HK-2 (cell line): ENCODE measurements around the gene CYP24A1.

ENCODE experiments used
- DNase-seq: peaks from one replicate; pipeline ENCODE4 v3.0.0-alpha.2; 2018; ENCODE audit not compliant: unreplicated experiment

CYP24A1 gene

GRCh38 chr20:54112221-54112884, 61.4 kb downstream of the CYP24A1 start:
- no peak for DNase-seq

- DNase-seq = no peak
Observed at GRCh38 chr20:54111460-54111859, 62.3 kb downstream of the CYP24A1 start.

GRCh38 chr20:54110457-54110856, 63.3 kb downstream of the CYP24A1 start:
- DNase-seq = no peak

GRCh38 chr20:54110041-54110440, 63.7 kb downstream of the CYP24A1 start:
- DNase-seq = no peak

- DNase-seq = no peak
Observed at GRCh38 chr20:54108817-54109216, 65.0 kb downstream of the CYP24A1 start.

- no peak for DNase-seq
Observed at GRCh38 chr20:54108326-54108642, 65.5 kb downstream of the CYP24A1 start.

GRCh38 chr20:54107600-54108325, 66.0 kb downstream of the CYP24A1 start:
- DNase-seq = no peak

GRCh38 chr20:54107181-54107580, 66.6 kb downstream of the CYP24A1 start:
- DNase-seq = no peak

- DNase-seq = no peak
Observed at GRCh38 chr20:54106162-54106561, 67.6 kb downstream of the CYP24A1 start.

- DNase-seq = no peak
Observed at GRCh38 chr20:54105653-54106052, 68.1 kb downstream of the CYP24A1 start.

GRCh38 chr20:54104781-54105180, 69.0 kb downstream of the CYP24A1 start:
- no peak for DNase-seq

- DNase-seq = no peak
Observed at GRCh38 chr20:54103762-54104600, 69.8 kb downstream of the CYP24A1 start.
